ENCODE measurements around the gene C20orf202.
A peak's percentile ranks its signal among the peaks of the same experiment; 100 is the strongest.
"Not testable (repeated sequence)": the region's sequence is repeated elsewhere in the genome, so short reads cannot be mapped to it uniquely, and the experiment has no call there.

C20orf202 gene

DNA sequence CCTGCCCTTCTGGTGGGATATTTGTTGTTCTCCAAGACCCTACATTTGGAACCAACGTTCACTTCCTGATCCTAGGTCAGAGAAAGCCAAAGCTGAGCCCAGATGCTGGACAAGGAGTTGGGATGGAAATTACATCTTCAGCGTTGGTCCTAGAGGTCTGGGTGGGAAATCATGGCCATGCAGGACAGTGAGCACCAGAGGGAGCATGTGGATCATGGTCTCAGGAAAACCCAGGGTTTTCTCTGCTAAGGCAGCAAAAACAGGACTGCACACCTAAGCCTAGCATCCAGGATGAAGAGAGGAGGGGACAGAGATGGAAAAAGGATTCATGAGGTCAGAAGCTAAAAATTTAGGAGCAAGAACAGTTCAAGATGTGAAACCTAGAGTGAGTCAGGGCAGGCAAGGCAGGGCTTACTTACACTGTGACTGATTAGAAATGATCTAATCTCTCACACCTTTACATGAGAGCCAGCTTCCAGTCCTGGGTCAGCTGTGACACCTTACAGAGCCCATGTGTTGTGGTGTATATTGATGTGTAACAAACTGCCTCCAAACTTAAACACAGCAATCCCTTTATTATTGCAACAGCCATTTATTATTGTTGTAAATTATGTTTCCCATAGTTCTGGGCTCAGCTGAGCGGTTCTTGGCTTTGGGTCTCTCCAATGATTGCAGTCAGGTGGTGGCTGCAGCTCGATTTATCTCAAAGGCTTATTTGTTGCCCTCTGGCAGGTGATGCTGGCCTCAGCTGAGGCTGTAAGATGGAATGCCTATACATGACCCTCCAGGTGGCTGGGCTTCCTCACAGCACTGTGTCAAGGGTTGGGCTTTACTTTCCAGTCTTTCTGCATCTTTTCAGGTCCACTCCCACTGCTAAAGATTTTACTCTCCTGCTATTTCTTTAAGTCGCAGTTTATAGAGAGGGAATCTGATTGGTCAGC is 6.5 kb downstream of the C20orf202 start:
- DNase-seq (ENCODE audit: low spot score) = peak; percentile 23

DNA sequence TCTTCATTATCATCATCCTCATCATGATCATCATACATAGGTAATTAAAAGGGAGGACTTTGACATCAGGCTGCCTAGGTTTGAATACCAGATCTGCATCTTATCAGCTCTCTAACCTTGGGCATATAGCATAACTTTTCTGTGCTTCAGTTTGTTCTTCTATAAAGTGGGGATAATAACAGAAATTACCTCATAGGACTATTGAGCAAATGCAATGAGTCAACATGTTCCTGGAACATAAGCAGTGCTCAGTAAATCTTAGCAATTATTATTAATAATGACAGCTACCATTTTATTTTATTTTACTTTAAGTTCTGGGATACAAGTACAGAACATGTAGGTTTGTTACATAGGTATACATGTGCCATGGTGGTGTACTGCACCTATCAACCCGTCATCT is 7.2 kb downstream of the C20orf202 start:
- no peak for DNase-seq (ENCODE audit: low spot score)

DNA sequence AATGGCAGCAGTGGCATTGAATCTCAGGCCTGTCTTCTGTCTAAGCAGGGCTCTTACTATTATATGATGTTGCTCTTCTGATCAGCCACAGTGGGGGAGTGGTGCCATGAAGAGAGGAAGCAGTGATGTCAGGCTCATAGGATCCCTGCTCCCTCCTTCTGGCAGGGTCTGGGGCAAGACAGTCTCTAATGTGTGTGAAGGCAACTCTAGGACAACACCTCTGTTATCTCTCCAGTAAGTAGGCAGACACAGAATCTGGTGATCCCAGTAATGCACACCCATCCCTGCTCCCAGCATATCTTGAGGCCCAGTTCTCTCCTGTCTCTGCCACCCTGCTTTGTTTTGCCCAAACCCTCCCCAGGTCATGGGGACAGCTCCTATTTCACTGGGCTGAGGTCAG is 8.8 kb downstream of the C20orf202 start:
- DNase-seq (ENCODE audit: low spot score) = no peak

GRCh38 chr20:1212607-1213396 is 9.5 kb downstream of the C20orf202 start:
- peak; percentile 72 for DNase-seq (ENCODE audit: low spot score)

DNA sequence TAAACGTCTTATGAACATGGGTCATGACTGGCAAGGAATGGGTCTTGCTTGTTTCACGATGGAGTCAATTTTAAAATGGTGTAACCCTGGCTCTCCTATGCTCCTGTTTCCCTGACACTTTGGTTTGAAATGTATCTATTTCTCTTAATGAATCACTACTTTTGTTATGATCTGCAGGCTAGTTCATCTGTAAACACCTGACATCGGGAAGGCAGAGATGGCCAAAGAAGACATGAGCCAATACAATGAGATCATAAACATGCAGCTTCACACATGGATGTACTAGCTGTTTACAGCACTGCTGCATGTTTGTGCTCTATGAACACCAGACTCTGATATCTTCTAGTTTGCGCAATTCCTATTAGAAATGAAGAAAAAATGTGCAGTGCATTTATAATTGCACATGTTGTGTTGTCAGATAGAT is 11.6 kb downstream of the C20orf202 start:
- no peak for DNase-seq (ENCODE audit: low spot score)

- no peak for DNase-seq (ENCODE audit: low spot score)
Measured at GRCh38 chr20:1215386-1216170, 12.3 kb downstream of the C20orf202 start.

DNA sequence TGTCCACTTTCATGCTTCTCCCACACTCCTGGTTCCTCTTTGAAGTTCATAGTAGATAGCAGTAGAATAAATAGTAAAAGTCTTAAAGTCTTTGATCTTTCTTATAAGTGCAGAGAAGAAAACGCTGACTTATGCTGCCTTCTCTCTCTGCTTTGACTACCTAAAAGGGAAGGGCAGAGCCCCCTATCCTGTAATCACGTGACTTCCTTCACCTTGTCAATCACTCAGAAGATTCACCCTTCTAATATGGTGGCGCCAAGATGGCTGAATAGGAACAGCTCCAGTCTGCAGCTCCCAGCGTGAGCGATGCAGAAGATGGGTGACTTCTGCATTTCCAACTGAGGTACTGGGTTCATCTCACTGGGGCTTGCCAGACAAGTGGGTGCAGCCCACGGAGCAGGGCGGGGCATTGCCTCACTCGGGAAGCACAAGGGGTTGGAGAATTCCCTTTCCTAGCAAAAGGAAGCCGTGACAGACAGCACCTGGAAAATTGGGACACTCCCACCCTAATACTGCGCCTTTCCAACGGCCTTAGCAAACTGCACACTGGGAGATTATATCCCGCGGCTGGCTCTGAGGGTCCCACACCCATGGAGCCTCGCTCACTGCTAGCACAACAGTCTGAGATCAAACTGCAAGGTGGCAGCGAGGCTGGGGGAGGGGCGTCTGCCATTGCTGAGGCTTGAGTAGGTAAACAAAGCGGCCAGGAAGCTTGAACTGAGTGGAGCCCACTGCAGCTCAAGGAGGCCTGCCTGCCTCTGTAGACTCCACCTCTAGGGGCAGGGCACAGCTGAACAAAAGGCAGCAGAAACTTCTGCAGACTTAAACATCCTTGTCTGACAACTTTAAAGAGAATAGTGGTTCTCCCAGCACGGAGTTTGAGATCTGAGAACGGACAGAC is 13.5 kb downstream of the C20orf202 start:
- not testable (repeated sequence) for DNase-seq (ENCODE audit: low spot score)

GRCh38 chr20:1222750-1223149 is 19.5 kb downstream of the C20orf202 start:
- not testable (repeated sequence) for DNase-seq (ENCODE audit: low spot score)

- DNase-seq (ENCODE audit: low spot score) = no peak
Measured at GRCh38 chr20:1224205-1224890, 21.1 kb downstream of the C20orf202 start.

DNA sequence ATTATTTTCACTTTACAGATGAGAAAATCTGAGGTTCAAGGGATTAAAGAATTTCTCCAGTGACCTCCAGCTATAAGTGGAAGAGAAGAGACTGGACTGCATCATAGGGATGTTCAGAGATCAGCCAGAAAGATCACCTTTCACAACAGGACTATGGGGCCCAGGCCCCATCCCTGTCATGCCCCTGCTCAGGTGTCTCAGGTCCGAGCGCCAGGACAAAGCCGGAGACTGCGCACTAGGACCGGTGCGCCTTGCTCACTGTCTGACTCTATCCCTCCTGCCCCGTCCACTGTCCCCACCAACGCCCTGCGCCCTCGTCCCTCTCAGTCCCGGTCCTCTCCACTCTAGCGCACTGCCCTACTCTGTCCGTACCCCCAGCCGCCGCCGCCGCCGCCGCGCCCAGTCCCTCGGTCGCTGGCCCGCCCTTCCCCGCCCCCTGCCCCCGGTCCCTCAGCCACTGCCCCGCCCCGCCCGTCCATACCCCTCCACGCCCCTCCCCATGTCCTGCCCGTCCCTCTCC is 22.1 kb downstream of the C20orf202 start:
- no peak for DNase-seq (ENCODE audit: low spot score)

DNA sequence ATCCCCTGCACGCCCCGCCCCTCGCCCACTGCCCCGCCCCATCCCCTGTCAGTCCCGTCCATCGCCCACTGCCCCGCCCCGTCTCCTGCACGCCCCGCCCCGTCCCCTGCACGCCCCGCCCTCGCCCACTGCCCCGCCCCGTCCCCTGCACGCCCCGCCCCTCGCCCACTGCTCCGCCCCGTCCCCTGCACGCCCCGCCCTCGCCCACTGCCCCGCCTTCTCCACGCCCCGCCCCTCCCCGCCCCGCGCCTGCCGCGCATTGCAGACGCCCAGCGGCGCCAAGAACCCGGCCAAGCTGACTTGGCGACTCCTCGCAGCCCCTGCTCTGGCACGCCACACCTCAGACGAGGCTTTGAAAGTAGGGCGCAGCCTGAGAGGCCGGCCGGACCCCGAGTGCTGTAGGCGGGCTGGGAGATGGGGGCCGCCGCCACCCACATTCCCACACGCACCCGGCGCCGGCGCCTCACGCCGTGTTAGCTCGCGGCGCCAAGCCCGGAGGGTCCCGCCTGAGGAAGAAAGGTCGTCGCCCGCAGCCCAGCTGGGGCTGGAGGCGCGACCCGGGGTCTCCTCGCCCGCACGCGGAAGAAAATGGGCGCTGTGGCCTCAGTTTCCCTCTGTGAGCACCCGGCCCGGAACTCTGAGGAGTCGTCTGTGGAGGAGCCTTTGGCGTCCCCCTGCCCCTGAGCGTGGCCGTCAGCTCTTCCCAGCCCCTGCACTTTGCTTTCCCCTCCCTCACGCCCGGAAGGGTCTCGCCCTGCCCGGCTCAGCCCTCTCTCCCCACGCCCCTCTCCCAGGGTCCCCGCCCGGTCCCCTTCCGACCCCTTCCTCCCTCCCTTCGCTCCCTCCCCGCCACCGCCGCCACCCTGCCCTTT is 22.8 kb downstream of the C20orf202 start, which contains the start of gene RAD21L1:
RAD21L1 (plus strand) TSS at position 262 of the 872 bp plus-strand sequence. CDS start 2,410 bp downstream, outside the sequence.
- DNase-seq (ENCODE audit: low spot score) = peak; percentile 46

GRCh38 chr20:1229541-1229940 is 26.3 kb downstream of the C20orf202 start:
- DNase-seq (ENCODE audit: low spot score) = no peak

- DNase-seq (ENCODE audit: low spot score) = no peak
Measured at GRCh38 chr20:1232286-1233111, 29.2 kb downstream of the C20orf202 start.

- no peak for DNase-seq (ENCODE audit: low spot score)
Measured at GRCh38 chr20:1240549-1240948, 37.3 kb downstream of the C20orf202 start.

- DNase-seq (ENCODE audit: low spot score) = no peak
Measured at GRCh38 chr20:1241456-1241855, 38.2 kb downstream of the C20orf202 start.

- DNase-seq (ENCODE audit: low spot score) = no peak
Measured at GRCh38 chr20:1242099-1242498, 38.8 kb downstream of the C20orf202 start.

DNA sequence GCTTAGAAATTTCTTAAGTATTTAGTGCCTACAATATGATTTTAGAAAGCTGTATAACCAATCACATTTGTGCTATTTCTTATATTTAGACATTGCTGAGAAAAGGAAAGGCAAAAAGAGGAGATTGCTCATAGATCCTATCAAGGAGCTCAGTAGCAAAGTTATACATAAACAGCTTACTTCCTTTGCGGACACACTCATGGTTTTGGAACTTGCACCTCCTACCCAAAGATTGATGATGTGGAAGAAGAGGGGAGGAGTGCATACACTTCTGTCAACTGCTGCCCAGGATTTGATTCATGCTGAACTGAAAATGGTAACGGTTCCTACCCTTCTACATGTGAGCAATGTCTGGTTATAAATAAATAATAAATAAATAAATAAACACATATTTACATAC is 39.3 kb downstream of the C20orf202 start:
- no peak for DNase-seq (ENCODE audit: low spot score)

GRCh38 chr20:1245578-1245977 is 42.3 kb downstream of the C20orf202 start:
- no peak for DNase-seq (ENCODE audit: low spot score)

All from cerebellar cortex (tissue), 1 donor.